Measurements from ENCODE around the gene NPC1L1. TPM values are rescaled to one million over a fixed set of nuclear protein-coding genes. Genes with fewer than 3 reads are reported as not detected.

The NPC1L1 gene, protein sequence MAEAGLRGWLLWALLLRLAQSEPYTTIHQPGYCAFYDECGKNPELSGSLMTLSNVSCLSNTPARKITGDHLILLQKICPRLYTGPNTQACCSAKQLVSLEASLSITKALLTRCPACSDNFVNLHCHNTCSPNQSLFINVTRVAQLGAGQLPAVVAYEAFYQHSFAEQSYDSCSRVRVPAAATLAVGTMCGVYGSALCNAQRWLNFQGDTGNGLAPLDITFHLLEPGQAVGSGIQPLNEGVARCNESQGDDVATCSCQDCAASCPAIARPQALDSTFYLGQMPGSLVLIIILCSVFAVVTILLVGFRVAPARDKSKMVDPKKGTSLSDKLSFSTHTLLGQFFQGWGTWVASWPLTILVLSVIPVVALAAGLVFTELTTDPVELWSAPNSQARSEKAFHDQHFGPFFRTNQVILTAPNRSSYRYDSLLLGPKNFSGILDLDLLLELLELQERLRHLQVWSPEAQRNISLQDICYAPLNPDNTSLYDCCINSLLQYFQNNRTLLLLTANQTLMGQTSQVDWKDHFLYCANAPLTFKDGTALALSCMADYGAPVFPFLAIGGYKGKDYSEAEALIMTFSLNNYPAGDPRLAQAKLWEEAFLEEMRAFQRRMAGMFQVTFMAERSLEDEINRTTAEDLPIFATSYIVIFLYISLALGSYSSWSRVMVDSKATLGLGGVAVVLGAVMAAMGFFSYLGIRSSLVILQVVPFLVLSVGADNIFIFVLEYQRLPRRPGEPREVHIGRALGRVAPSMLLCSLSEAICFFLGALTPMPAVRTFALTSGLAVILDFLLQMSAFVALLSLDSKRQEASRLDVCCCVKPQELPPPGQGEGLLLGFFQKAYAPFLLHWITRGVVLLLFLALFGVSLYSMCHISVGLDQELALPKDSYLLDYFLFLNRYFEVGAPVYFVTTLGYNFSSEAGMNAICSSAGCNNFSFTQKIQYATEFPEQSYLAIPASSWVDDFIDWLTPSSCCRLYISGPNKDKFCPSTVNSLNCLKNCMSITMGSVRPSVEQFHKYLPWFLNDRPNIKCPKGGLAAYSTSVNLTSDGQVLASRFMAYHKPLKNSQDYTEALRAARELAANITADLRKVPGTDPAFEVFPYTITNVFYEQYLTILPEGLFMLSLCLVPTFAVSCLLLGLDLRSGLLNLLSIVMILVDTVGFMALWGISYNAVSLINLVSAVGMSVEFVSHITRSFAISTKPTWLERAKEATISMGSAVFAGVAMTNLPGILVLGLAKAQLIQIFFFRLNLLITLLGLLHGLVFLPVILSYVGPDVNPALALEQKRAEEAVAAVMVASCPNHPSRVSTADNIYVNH (N-terminal part only)
- total RNA-seq, result 0.88 TPM
- 2.4 TPM for polyA plus RNA-seq (ENCODE audit: insufficient read depth, low read depth, low replicate concordance)
- long read RNA-seq, donor 1, result 0 reads
- long read RNA-seq, donor 2, full-length matches to known transcripts, result 1 of 1 reads
- long read RNA-seq, donor 2, partial matches to known transcripts, result 0 of 1 reads
- long read RNA-seq, donor 2, other reads (novel, unspliced or antisense), result 0 of 1 reads
- long read RNA-seq, donor 3, result 0 reads
- long read RNA-seq, donor 4, result 0 reads
- long read RNA-seq, donor 5, result 0 reads
- long read RNA-seq, donor 6, result 0 reads
- long read RNA-seq, donor 7, result 0 reads
- long read RNA-seq, donor 8, result 0 reads
- long read RNA-seq, donor 9, result 0 reads
- long read RNA-seq, donor 10, result 0 reads

- Histone ChIP-seq H3K27ac (ENCODE audit: low read depth in 2 of 2, low read length in 2 of 2) (no peak within 1 kb of the TSS), H3K9me3 (ENCODE audit: control insufficient read depth in 2 of 3, insufficient read depth in 1 of 3, low read length in 3 of 3) (no peaks in the 10 kb centered on the region), H3K36me3 (ENCODE audit: control insufficient read depth in 2 of 3, insufficient read depth in 3 of 3, low read length in 3 of 3) (no peaks in the 10 kb centered on the region), H3K4me1 (ENCODE audit: control insufficient read depth in 2 of 3, insufficient read depth in 2 of 3, low read depth in 1 of 3, low read length in 3 of 3) (no peaks in the 10 kb centered on the region), H3K9ac (ENCODE audit: low read length in 3 of 3) (no peak within 1 kb of the TSS), H3K4me3 (ENCODE audit: low read length in 3 of 3) (no peak within 1 kb of the TSS), H3K27me3 (ENCODE audit: control insufficient read depth, insufficient read depth, low read length) (no peaks in the 10 kb centered on the region)
- TF ChIP-seq, protein P1, sequence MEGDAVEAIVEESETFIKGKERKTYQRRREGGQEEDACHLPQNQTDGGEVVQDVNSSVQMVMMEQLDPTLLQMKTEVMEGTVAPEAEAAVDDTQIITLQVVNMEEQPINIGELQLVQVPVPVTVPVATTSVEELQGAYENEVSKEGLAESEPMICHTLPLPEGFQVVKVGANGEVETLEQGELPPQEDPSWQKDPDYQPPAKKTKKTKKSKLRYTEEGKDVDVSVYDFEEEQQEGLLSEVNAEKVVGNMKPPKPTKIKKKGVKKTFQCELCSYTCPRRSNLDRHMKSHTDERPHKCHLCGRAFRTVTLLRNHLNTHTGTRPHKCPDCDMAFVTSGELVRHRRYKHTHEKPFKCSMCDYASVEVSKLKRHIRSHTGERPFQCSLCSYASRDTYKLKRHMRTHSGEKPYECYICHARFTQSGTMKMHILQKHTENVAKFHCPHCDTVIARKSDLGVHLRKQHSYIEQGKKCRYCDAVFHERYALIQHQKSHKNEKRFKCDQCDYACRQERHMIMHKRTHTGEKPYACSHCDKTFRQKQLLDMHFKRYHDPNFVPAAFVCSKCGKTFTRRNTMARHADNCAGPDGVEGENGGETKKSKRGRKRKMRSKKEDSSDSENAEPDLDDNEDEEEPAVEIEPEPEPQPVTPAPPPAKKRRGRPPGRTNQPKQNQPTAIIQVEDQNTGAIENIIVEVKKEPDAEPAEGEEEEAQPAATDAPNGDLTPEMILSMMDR (IDR thresholded peaks at IDR 0.05; ENCODE audit: borderline replicate concordance, extremely low read depth, insufficient read depth), result no peak
- FAIRE-seq (no peak), DNase-seq (peak in 4 of 5 donors; percentile 39 to 70 (median 52))
- intact Hi-C loops (cut with DNase I), result no loop called here
These were observed at the start of gene NPC1L1 for GRCh38 chr7:44541028-44541869. NPC1L1 (minus strand) TSS chr7:44541330; CDS start chr7:44541259, 71 bp downstream.

DNA sequence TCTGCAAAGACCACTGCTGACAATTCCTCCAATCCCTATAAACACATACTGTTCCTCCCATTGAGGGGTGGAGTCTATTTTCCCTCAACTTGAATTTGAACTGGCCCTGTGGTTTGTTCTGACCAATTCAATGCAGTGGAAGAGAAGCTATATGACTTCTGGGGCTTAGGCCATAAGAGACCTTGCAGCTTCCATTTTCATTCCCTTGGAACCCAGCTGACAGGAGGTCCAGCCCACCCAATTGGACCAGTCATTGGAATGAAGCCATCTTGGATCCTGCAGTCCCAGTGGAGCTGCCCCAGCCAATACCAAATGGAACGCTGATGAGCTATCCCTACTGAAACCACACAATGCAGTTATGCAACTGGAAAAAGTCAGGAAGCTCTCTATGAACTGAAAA is 49.8 kb upstream of the NPC1L1 start:
- no peak for DNase-seq
- no peak for FAIRE-seq
- no peak overlapping the region for H3K4me3 ChIP-seq (ENCODE audit: low read length in 3 of 3)
- H3K9me3 ChIP-seq (ENCODE audit: control insufficient read depth in 2 of 3, insufficient read depth in 1 of 3, low read length in 3 of 3), result no peaks in the 10 kb centered on the region
- H3K27ac ChIP-seq (ENCODE audit: low read depth in 2 of 2, low read length in 2 of 2), result no peak overlapping the region
- peaks cover 0 to 6% (median 2%) of the 10 kb centered on the region in 3 donors for H3K4me1 ChIP-seq (ENCODE audit: control insufficient read depth in 2 of 3, insufficient read depth in 2 of 3, low read depth in 1 of 3, low read length in 3 of 3)
- intact Hi-C loops (cut with DNase I), result no loop called here
- H3K27me3 ChIP-seq (ENCODE audit: control insufficient read depth, insufficient read depth, low read length), result no peaks in the 10 kb centered on the region
- TF ChIP-seq, protein P1 (IDR thresholded peaks at IDR 0.05; ENCODE audit: borderline replicate concordance, extremely low read depth, insufficient read depth), result no peak
- H3K9ac ChIP-seq (ENCODE audit: low read length in 3 of 3), result no peak overlapping the region
- H3K36me3 ChIP-seq (ENCODE audit: control insufficient read depth in 2 of 3, insufficient read depth in 3 of 3, low read length in 3 of 3), result no peaks in the 10 kb centered on the region
